GM12891 (cell line): Measurements from ENCODE around the gene DDX41.

Experiments
- PAX5 ChIP-seq: IDR thresholded peaks from 2 replicates; pipeline ENCODE4 v1.6.1; 2011; ENCODE audit warnings: low read length, moderate library complexity, mild to moderate bottlenecking; ENCODE audit not compliant: insufficient read depth, severe bottlenecking
- POLR2A ChIP-seq: IDR thresholded peaks from 2 replicates; pipeline ENCODE4 v1.6.1; 2011; ENCODE audit warnings: low read depth, low read length, control low read depth
- POLR2AphosphoS5 ChIP-seq: IDR thresholded peaks from 2 replicates; pipeline ENCODE4 v1.6.1; 2011; ENCODE audit warnings: low read depth, low read length, control low read depth
- POU2F2 ChIP-seq: IDR thresholded peaks from 2 replicates; pipeline ENCODE4 v1.6.1; 2011; ENCODE audit warnings: low read depth, mild to moderate bottlenecking, control low read depth, low read length, moderate library complexity
- SPI1 ChIP-seq: IDR thresholded peaks from 2 replicates; pipeline ENCODE4 v1.6.1; 2011; ENCODE audit warnings: low read depth, low read length, control low read depth
- TAF1 ChIP-seq: IDR thresholded peaks from 2 replicates; pipeline ENCODE4 v1.6.1; 2011; ENCODE audit warnings: low read depth, low read length, control low read depth

DNA sequence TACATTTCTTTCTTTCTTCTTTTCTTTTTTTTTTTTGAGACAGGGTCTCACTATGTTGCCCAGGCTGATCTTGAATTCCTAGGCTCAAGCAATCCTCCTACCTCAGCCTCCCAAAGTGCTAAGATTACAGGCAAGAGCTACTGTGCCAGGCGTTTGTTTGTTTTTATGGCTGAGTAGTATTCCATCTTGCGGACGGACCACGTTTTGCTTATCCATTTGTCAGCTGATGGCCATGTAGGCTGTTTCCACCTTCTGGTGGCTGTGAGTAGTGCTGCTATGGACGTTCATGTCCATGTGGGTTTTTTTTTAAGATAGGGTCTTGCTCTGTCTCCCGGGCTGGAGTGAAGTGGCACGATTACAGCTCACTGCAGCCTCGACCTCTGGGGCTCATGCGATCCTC is 9.6 kb downstream of the DDX41 start:
- TF ChIP-seq TAF1 (no peak), POLR2A (no peak), PAX5 (no peak), POLR2AphosphoS5 (no peak), SPI1 (no peak), POU2F2 (no peak)
